Skin of body (tissue), 3 donors: ENCODE results near the gene CASP8. TPM values are rescaled to one million over a fixed set of nuclear protein-coding genes. Genes with fewer than 3 reads are reported as not detected.

Experiments
- DNase-seq: peaks from one replicate; lab custom pipeline; 2025; lab: John Stamatoyannopoulos, UW
- small RNA-seq: library from RNA; depleted of rRNA; stranded (forward); fragments of <200 nt; gene quantifications from one replicate; pipeline ENCODE3, GENCODE V24; 2014; ENCODE audit warnings: low replicate concordance
- total RNA-seq: library from RNA; depleted of rRNA; stranded (reverse); fragments of >200 nt; gene quantifications from one replicate; pipeline ENCODE4 v1.2.3, GENCODE V29; 2014

CASP8 gene
- total RNA-seq, 1 donor from 2014 or later, result 17.0 TPM

GRCh38 chr2:201329409-201329808 is 69.1 kb downstream of the CASP8 start:
- DNase-seq, result no peak

Small RNA genes within 50 kb of the gene (small RNA-seq; reads per million reads assigned to genes)
- not detected for gene MTND4LP13

Other genes with a start within 250 kb of the CASP8 start
- 21.6 TPM for gene HYCC2, start 188.9 kb upstream of the CASP8 start, total RNA-seq
- 46.4 TPM for gene NDUFB3, start 188.5 kb upstream of the CASP8 start, total RNA-seq
- 115 TPM for gene CFLAR, start 144.4 kb upstream of the CASP8 start, total RNA-seq
- gene CASP10, start 77.4 kb upstream of the CASP8 start, total RNA-seq, result 11.7 TPM
- gene FLACC1, start 96.8 kb downstream of the CASP8 start, total RNA-seq, result 2.9 TPM
- 32.5 TPM for gene TRAK2, start 190.9 kb downstream of the CASP8 start, total RNA-seq
- gene STRADB, start 191.2 kb downstream of the CASP8 start, total RNA-seq, result 58.0 TPM